GM13976 (cell line): Measurements from ENCODE around the gene CCM2.
"Not testable (repeated sequence)": the region's sequence is repeated elsewhere in the genome, so short reads cannot be mapped to it uniquely, and the experiment has no call there.

ENCODE experiments used
- DNase-seq: peaks from one replicate; pipeline ENCODE4 v3.0.0; 2012; ENCODE audit warnings: low spot score
- CTCF ChIP-seq: IDR thresholded peaks from 2 replicates; pipeline ENCODE4 v1.5.1; 2012; ENCODE audit warnings: borderline replicate concordance, mild to moderate bottlenecking; ENCODE audit not compliant: insufficient read depth; ENCODE audit errors: extremely low read depth, missing control alignments, control extremely low read depth
- in situ Hi-C: fragments of 300-500 bp; cut with MboI; formaldehyde crosslinking; loops from one replicate; pipeline ENCODE4 v1.12.0; 2022; ENCODE audit warnings: low sequenced_read_pairs, mixed read lengths, inconsistent platforms; ENCODE audit not compliant: unreplicated experiment

The CCM2 gene

GRCh38 chr7:44986218-44987053, 13.6 kb upstream of the CCM2 start:
- in situ Hi-C loops: no loop called here
- DNase-seq: peak; percentile 92

GRCh38 chr7:44987457-44987856, 12.5 kb upstream of the CCM2 start:
- no peak for DNase-seq
- TF ChIP-seq CTCF: no peak
- in situ Hi-C loops: no loop called here

More at GRCh38 chr7:44986218-44987053, 13.6 kb upstream of the CCM2 start:
- TF ChIP-seq CTCF: no peak

GRCh38 chr7:44987996-44988395, 12.0 kb upstream of the CCM2 start:
- DNase-seq: no peak
- in situ Hi-C loops: no loop called here
- no peak for TF ChIP-seq CTCF

- no peak for TF ChIP-seq CTCF
- in situ Hi-C loops: no loop called here
- DNase-seq: no peak
Measured at GRCh38 chr7:44988701-44989100, 11.3 kb upstream of the CCM2 start.

- no peak for TF ChIP-seq CTCF
- in situ Hi-C loops: no loop called here
- DNase-seq: no peak
Measured at GRCh38 chr7:44989132-44989531, 10.9 kb upstream of the CCM2 start.

GRCh38 chr7:44990109-44991023, 9.6 kb upstream of the CCM2 start:
- in situ Hi-C loops: no loop called here
- no peak for TF ChIP-seq CTCF
- no peak for DNase-seq

- in situ Hi-C loops, DNase-seq: not testable (repeated sequence)
Measured at GRCh38 chr7:44992004-44992795, 7.8 kb upstream of the CCM2 start.
